Mucosa of stomach (tissue), 1 donor: Measurements from ENCODE around the gene NPR2.

Source experiments
- H3K27me3 ChIP-seq: one replicate; pipeline ENCODE4 v1.7.0; 2013; ENCODE audit warnings: mild to moderate bottlenecking, low read length; ENCODE audit not compliant: control insufficient read depth, insufficient read depth
- H3K36me3 ChIP-seq: one replicate; pipeline ENCODE4 v1.7.0; 2013; ENCODE audit warnings: low read length; ENCODE audit not compliant: control insufficient read depth, insufficient read depth
- H3K4me1 ChIP-seq: one replicate; pipeline ENCODE4 v1.7.0; 2013; ENCODE audit warnings: mild to moderate bottlenecking, low read length; ENCODE audit not compliant: control insufficient read depth, insufficient read depth
- H3K4me3 ChIP-seq: one replicate; pipeline ENCODE4 v1.7.0; 2013; ENCODE audit warnings: low read length
- H3K9ac ChIP-seq: one replicate; pipeline ENCODE4 v1.7.0; 2013; ENCODE audit warnings: mild to moderate bottlenecking, low read length, moderate library complexity
- H3K9me3 ChIP-seq: one replicate; pipeline ENCODE4 v1.7.0; 2013; ENCODE audit warnings: mild to moderate bottlenecking, low read length, moderate library complexity; ENCODE audit not compliant: control insufficient read depth
- donor health status: Pancreatic carcinoma.

The NPR2 gene

DNA sequence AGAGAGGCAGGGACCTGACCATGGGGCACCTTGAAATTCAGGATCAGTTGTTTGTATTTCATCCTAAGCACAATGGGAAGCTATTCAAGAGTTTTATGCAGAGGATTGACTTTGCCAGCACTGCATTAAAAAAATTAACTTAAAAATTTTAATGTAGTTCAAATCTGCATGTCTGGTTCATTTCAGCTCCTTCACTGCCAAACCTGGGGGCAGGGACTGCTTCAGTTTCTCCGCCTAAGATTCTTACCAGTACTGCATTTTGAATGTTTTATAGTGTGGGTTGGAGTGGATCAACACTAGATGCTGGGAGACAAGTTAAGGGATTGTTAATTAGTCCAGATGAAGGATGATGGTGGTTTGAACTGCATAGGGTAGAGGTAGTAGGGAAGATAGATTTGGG lies 21.6 kb upstream of the NPR2 start:
- H3K4me3 ChIP-seq, result no peak overlapping the region
- H3K9me3 ChIP-seq, result no peaks in the 10 kb centered on the region
- peaks cover 23% of the 10 kb centered on the region for H3K4me1 ChIP-seq
- H3K9ac ChIP-seq, result no peak overlapping the region
- H3K36me3 ChIP-seq, result no peaks in the 10 kb centered on the region
- no peaks in the 10 kb centered on the region for H3K27me3 ChIP-seq

DNA sequence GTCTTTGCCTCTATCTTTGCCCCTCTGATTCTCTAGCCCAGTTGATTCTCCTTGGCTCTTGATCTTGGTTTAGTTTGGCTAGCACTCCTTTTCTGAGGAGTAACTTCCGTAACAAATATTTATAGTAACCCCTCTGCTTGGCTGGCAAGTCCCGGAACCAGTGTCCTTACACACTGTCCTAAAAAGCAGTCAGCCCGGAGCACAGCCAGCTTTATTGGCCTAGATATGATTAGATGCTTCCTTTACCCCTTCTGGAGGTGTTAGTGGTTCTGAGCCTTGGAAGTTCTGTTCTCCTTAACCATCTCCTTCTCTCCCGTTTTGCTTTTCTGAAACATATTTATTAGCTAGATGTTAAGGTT lies 20.3 kb upstream of the NPR2 start:
- H3K27me3 ChIP-seq, result no peaks in the 10 kb centered on the region
- no peaks in the 10 kb centered on the region for H3K36me3 ChIP-seq
- H3K4me1 ChIP-seq, result peaks cover 23% of the 10 kb centered on the region
- no peak overlapping the region for H3K9ac ChIP-seq
- H3K9me3 ChIP-seq, result no peaks in the 10 kb centered on the region
- no peak overlapping the region for H3K4me3 ChIP-seq

DNA sequence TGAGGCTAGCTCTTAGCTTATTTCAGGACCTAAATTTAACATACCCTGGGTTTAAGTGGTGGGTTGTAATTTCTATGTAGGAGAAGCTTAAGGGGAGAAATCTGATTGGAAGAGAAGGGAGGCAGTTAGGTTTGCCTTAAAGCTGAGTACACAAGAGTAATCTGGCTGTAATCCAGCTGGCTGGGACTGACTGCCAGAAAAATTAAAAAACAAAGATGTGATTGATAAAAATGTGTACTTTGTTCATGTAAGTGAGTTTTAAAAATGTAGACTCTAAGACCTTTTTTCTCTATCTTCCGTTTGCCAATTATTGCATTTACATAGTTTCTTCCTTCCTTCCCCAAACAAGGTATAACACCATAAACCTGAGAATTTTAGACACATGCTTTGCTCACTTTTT lies 19.9 kb upstream of the NPR2 start:
- no peak overlapping the region for H3K4me3 ChIP-seq
- no peaks in the 10 kb centered on the region for H3K36me3 ChIP-seq
- peaks cover 23% of the 10 kb centered on the region for H3K4me1 ChIP-seq
- no peaks in the 10 kb centered on the region for H3K9me3 ChIP-seq
- H3K9ac ChIP-seq, result no peak overlapping the region
- no peaks in the 10 kb centered on the region for H3K27me3 ChIP-seq

DNA sequence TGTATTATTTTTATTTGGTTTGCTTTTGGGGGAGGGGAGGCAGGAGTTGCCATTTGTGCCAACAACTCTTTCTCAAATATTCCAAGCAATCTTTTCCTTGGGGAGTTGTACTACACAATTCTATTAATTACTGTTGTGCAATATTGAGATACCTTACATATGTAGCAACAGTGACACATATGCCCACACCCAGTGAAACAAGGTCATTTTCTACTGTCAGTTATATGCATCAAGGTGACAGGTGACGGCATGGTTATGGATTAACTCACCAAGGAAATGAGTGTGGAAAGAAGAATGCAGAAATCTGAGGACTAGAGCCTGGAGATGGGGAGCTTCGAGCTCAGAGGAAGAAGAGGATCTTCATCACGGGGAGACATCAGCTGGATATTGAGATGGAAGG lies 19.4 kb upstream of the NPR2 start:
- Histone ChIP-seq H3K9me3 (no peaks in the 10 kb centered on the region), H3K36me3 (no peaks in the 10 kb centered on the region), H3K9ac (no peak overlapping the region), H3K27me3 (no peaks in the 10 kb centered on the region), H3K4me3 (no peak overlapping the region), H3K4me1 (peaks cover 23% of the 10 kb centered on the region)

DNA sequence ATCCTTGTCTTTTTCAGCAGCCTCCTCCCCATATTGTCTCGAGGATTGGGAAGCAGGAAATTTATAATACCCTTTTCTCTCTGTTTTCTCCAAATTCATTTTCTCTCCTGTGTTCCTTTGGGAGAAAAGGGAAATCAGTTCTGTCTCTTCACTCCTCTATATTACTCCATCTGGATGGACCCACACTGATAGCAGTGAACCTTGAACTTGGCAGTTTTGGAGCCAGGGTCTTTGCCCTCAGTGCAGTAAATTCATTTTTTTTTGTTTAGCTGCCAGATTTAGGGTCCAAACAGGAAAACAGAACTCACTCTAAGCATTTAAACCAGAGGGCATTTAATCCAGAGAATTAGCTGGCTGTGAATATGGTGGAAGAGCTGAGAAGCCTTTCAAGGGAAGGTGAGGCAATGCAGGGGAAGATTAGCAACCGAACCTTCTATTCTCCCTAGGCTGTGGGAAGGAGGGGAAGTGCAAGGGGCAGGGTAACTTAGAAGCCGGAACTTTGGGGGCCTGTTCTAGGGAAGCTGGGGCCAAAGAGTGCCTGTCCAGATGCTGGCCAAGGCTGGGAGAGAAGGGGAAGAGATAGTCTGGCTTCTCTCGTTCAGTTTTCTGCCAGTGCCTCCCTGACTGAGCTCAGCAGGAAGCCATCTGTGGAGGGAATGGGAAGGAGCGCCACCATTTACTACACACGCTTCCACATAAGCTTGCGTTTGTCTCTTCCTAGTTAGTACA lies 16.3 kb upstream of the NPR2 start:
- H3K36me3 ChIP-seq, result no peaks in the 10 kb centered on the region
- H3K9me3 ChIP-seq, result no peaks in the 10 kb centered on the region
- no peaks in the 10 kb centered on the region for H3K27me3 ChIP-seq
- H3K4me3 ChIP-seq, result no peak overlapping the region
- no peak overlapping the region for H3K9ac ChIP-seq
- H3K4me1 ChIP-seq, result peaks cover 25% of the 10 kb centered on the region

DNA sequence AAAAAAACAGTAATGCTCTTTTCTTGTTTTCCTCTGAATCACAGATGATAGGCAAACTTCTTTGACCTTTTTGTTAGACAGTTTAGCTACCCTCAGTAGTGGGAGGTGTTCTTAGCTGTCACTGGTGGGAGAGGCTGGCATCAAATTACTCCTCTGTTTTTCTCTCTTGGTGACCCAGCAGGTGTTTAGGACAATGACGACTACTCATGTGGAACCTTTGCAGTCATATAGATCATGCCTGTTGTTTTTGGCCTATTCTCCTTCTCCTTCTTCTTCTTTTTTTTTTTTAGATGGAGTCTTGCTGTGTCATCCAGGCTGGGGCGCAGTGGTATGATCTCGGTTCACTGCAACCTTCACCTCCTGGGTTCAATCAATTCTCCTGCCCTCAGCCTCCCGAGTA lies 15.4 kb upstream of the NPR2 start:
- Histone ChIP-seq H3K9ac (no peak overlapping the region), H3K27me3 (no peaks in the 10 kb centered on the region), H3K4me1 (peaks cover 16% of the 10 kb centered on the region), H3K4me3 (no peak overlapping the region), H3K36me3 (no peaks in the 10 kb centered on the region), H3K9me3 (no peaks in the 10 kb centered on the region)

DNA sequence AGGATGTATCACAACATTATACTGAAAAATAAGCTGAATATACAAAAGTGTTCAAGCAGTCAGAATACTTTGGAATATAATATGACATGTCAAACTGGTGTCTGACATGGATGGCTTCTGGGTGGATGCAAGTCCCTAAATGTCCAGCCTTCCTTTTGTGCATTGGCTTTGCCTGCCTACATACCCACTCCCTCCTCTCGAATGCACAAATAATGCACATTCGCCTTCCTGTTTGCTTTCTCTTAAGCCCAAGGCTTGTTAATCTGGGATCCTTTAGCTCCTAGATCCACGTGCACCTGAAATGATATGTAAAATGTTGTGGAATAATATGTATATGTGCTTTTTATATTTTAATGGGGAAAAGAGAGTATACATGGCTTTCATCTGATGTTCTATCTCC lies 12.9 kb upstream of the NPR2 start:
- Histone ChIP-seq H3K4me1 (peaks cover 3% of the 10 kb centered on the region), H3K9me3 (no peaks in the 10 kb centered on the region), H3K36me3 (no peaks in the 10 kb centered on the region), H3K9ac (no peak overlapping the region), H3K4me3 (no peak overlapping the region), H3K27me3 (no peaks in the 10 kb centered on the region)

DNA sequence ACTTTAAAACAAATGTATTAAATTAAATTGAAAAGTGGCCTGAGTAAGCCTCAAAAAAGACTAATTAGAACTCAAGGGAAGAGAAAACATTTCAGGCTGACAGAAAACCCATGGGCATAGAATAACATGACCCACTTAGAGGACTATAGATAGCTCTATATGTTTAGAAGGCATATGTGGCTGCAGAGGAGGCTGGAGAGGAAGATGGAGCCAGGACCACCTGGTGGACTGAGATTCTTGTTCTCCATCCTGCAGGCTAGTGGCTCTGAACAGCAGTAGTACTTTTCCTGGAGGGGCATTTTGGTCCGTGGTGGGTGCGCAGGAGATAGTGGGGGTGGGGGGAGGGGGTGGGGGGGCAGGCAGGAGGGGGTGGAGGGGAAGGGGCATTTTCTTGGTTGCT lies 10.3 kb upstream of the NPR2 start:
- H3K9me3 ChIP-seq, result no peaks in the 10 kb centered on the region
- H3K4me1 ChIP-seq, result peaks cover 3% of the 10 kb centered on the region
- no peak overlapping the region for H3K9ac ChIP-seq
- no peak overlapping the region for H3K4me3 ChIP-seq
- H3K27me3 ChIP-seq, result no peaks in the 10 kb centered on the region
- no peaks in the 10 kb centered on the region for H3K36me3 ChIP-seq

DNA sequence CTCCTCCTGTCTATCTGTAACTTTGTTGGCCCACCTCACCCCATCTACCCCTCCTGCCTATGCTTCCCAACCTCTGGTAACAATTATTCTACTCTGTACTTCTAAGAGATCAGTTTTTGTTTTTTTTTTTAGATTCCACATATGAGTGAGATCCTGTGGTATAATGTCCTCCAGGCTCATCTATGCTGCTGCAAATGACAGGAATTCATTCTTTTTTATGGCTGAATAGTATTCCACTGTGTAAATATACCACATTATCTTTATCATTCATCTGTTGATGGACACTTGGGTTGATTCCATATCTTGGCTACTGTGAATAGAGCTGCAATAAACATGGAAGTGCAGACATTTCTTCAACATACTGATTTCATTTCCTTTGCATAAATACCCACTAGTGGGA lies 8.0 kb upstream of the NPR2 start:
- no peaks in the 10 kb centered on the region for H3K36me3 ChIP-seq
- H3K4me1 ChIP-seq, result peaks cover 3% of the 10 kb centered on the region
- no peaks in the 10 kb centered on the region for H3K27me3 ChIP-seq
- no peak overlapping the region for H3K4me3 ChIP-seq
- no peaks in the 10 kb centered on the region for H3K9me3 ChIP-seq
- no peak overlapping the region for H3K9ac ChIP-seq

DNA sequence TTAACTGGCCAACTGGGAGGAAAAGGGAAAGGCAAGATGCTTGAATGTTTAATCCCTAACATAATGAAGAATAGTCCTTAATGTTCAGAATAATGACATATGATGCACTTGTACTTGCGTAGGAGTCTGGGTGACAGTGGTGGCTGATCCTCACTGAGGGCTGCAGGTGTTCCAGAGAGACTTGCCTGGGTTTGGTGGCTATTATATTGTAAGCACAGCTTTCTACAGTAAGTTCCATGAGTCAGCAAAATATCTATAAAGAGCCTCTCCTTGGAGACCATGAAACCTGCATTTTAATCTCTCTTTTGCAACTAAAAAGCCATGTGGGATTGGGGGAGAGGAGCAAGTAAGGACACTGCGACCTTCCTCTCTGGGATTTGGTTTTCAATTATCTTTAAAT lies 1.9 kb upstream of the NPR2 start:
- no peak overlapping the region for H3K4me3 ChIP-seq
- H3K9me3 ChIP-seq, result no peaks in the 10 kb centered on the region
- H3K9ac ChIP-seq, result no peak overlapping the region
- no peaks in the 10 kb centered on the region for H3K36me3 ChIP-seq
- H3K27me3 ChIP-seq, result no peaks in the 10 kb centered on the region
- H3K4me1 ChIP-seq, result peaks cover 5% of the 10 kb centered on the region

DNA sequence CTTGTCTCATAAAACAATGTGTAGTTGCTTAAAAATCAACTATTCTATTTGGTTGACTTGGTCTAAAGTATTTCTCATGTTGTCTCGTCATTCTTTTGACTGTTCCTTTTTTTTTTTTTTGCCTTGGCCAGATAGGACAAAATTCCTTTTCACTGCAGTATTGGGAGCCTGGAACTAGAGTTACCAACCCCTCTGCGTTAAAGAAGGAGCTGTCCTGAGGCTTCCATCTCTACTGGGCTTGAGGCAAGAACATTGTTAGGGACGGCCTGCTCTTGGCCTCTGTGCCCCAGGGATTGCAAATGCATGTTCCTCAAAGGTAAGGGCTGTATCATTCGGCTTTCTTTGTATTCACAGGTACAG lies 1.4 kb upstream of the NPR2 start:
- Histone ChIP-seq H3K36me3 (no peaks in the 10 kb centered on the region), H3K4me1 (peaks cover 5% of the 10 kb centered on the region), H3K9ac (no peak overlapping the region), H3K9me3 (no peaks in the 10 kb centered on the region), H3K4me3 (no peak overlapping the region), H3K27me3 (no peaks in the 10 kb centered on the region)

DNA sequence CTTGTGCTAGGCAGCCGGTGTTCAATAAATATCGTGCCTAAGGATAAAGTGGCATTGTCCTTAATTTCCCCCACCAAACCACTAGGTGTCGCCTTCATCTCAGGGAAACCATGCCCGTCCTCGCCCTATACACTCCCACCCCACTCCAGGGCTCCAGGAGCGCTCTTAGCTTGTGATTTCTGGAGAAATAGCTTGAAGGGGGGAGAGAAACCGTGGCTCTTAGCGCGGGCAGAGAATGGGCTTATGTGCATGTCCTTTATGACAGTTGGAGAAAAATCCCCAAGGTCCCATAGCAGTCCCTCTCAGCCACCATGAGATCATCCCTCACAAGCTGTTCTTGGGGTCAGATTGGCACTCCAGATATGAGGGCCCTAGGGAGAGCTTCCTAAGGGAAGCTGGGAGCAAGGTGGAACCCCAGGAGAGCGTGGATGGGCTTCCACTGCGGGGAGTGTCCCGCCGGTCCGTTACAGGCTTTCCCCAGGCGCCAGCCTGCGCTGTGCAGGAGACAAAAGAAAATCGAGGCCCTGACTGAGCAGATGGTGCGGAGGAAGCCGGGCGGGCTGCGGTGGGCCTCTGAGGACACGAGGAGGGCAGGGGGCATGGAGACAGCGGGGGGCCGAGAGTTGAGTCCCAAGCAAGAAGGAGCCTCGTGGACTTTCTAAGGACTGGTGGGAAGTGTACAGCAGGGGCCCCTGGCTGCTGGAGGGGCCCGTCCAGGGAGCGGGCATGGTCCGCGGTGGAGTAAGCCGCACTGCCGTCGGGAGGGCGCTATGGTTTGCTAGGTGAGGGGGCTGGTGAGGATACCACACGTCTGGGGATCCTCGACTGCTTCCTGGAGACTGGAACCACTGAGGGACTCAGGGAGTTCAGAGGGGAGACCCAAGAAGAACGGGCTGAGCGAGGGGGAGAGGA lies 750 bp upstream of the NPR2 start:
- Histone ChIP-seq H3K36me3 (no peaks in the 10 kb centered on the region), H3K27me3 (no peaks in the 10 kb centered on the region), H3K4me3 (no peak overlapping the region), H3K9me3 (no peaks in the 10 kb centered on the region), H3K4me1 (peaks cover 5% of the 10 kb centered on the region), H3K9ac (no peak overlapping the region)
